Measurements from ENCODE around the gene FAM241B.

The FAM241B gene

GRCh38 chr10:69652857-69653199, 22.8 kb downstream of the FAM241B start:
- no peaks in the 10 kb centered on the region for H3K9me3 ChIP-seq (ENCODE audit: insufficient read depth, low read depth, low read length)
- no peak overlapping the region for H3K4me3 ChIP-seq (ENCODE audit: low read length)
- no peak overlapping the region for H3K9ac ChIP-seq (ENCODE audit: low read depth, low read length)
- no peaks in the 10 kb centered on the region for H3K36me3 ChIP-seq (ENCODE audit: insufficient read depth, low read depth, low read length)
- peaks cover 10% of the 10 kb centered on the region; the same call in 1 of the 2 replicates for H3K27me3 ChIP-seq (ENCODE audit: insufficient read depth, low read length)
- no peak overlapping the region for H3K27ac ChIP-seq (ENCODE audit: low read length)
- peaks cover 15% of the 10 kb centered on the region; the same call in 1 of the 2 replicates for H3K4me1 ChIP-seq (ENCODE audit: insufficient read depth, low read length)

DNA sequence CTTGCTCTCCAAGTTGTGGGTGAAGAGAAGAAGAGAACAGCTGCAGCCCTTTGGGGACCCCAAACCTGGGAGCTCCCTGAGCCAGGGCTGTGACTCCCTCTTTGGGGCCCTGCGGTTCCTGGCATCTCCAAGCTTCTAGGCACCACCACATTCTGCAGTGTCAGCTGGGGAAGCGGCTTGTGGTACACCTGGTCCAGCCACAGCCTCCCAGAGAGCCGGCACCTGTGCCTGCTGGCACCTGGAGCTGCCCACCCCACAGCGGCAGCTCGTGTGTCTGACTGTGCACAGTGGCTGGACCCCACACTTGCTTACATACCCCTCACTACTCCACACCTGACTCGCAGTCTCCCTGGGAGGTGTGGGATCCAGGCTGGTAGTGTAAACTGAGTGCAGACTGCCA, 23.5 kb downstream of the FAM241B start:
- H3K9ac ChIP-seq (ENCODE audit: low read depth, low read length) = no peak overlapping the region
- no peaks in the 10 kb centered on the region for H3K9me3 ChIP-seq (ENCODE audit: insufficient read depth, low read depth, low read length)
- H3K27me3 ChIP-seq (ENCODE audit: insufficient read depth, low read length) = peaks cover 10% of the 10 kb centered on the region; the same call in 1 of the 2 replicates
- no peaks in the 10 kb centered on the region for H3K36me3 ChIP-seq (ENCODE audit: insufficient read depth, low read depth, low read length)
- H3K4me1 ChIP-seq (ENCODE audit: insufficient read depth, low read length) = peaks cover 15% of the 10 kb centered on the region; the same call in 1 of the 2 replicates
- no peak overlapping the region for H3K27ac ChIP-seq (ENCODE audit: low read length)
- no peak overlapping the region for H3K4me3 ChIP-seq (ENCODE audit: low read length)

DNA sequence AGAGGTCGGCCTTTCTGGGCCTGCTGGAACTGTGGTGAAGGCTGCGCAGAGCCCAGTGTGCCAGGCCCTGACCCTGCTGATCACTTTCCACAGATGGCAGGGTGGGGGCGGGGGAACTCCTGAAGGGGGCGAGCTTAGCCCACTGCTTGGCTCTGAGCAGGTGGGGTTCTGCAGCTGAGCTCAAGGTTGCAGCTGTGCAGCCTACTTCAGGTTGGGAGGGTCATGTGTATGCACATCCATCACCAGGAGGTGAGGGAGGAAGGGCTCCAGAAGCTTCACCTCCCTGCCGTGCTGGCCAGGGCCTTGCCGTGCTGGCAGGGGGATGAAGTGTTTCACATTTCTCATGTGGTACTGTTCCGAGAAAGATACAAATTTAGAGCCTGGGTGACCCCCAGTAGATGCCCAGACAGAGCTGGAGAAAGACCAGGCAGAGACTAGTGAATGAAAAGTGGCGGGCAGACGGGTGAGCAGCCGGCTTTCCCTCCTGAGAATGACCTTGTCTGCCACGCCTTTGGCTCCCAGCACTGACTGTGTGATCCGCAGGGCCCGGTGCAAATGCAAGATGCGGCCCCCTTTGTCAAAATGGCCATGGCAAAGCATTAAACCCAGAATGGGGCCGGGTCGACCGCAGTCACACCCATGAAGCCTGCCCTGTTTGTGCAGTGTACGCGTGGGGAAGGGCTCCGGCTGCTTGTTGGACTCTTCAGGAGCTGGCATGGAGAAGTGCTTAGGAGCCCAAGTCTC, 25.2 kb downstream of the FAM241B start:
- no peaks in the 10 kb centered on the region for H3K36me3 ChIP-seq (ENCODE audit: insufficient read depth, low read depth, low read length)
- no peak overlapping the region for H3K4me3 ChIP-seq (ENCODE audit: low read length)
- peaks cover 10% of the 10 kb centered on the region; the same call in 1 of the 2 replicates for H3K27me3 ChIP-seq (ENCODE audit: insufficient read depth, low read length)
- no peaks in the 10 kb centered on the region for H3K9me3 ChIP-seq (ENCODE audit: insufficient read depth, low read depth, low read length)
- no peak overlapping the region for H3K9ac ChIP-seq (ENCODE audit: low read depth, low read length)
- H3K27ac ChIP-seq (ENCODE audit: low read length) = no peak overlapping the region
- peaks cover 15% of the 10 kb centered on the region; the same call in 1 of the 2 replicates for H3K4me1 ChIP-seq (ENCODE audit: insufficient read depth, low read length)

DNA sequence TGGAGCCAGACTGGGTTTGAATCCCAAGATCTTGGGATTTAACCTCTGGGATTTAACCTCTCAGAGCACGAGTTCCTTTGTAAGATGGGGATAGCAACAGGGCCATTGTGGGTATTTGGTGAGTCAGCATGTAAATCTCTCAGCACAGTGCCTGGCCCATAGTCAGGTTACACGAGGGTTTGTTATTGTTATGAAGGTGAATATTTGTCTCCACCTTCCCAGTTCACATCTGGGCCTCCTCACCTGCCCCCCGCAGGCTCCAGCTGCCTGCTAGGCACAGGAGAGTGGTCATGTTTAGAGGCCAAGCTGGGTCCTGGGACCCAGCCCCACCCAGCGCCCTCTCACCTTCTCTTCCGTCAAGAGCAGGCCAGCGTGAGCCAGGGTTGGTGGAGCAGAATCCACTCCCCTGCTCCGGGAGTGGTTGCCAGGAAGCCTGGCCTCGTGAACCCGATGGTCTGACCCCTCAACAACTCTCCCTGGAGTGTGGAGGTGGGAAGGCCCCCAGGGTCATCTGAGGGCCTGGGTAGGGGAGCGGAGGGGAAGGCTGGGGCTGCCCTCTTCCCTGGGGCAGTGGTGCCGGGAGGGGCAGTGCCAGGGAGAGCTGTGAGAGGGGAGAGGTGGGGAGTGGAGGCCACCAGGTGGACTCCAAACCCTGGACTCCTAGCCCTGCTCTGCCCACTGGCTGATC, 26.0 kb downstream of the FAM241B start:
- no peak overlapping the region for H3K27ac ChIP-seq (ENCODE audit: low read length)
- no peak overlapping the region for H3K4me3 ChIP-seq (ENCODE audit: low read length)
- H3K4me1 ChIP-seq (ENCODE audit: insufficient read depth, low read length) = peaks cover 15% of the 10 kb centered on the region; the same call in 1 of the 2 replicates
- no peak overlapping the region for H3K9ac ChIP-seq (ENCODE audit: low read depth, low read length)
- H3K9me3 ChIP-seq (ENCODE audit: insufficient read depth, low read depth, low read length) = no peaks in the 10 kb centered on the region
- H3K27me3 ChIP-seq (ENCODE audit: insufficient read depth, low read length) = peaks cover 10% of the 10 kb centered on the region; the same call in 1 of the 2 replicates
- H3K36me3 ChIP-seq (ENCODE audit: insufficient read depth, low read depth, low read length) = no peaks in the 10 kb centered on the region

DNA sequence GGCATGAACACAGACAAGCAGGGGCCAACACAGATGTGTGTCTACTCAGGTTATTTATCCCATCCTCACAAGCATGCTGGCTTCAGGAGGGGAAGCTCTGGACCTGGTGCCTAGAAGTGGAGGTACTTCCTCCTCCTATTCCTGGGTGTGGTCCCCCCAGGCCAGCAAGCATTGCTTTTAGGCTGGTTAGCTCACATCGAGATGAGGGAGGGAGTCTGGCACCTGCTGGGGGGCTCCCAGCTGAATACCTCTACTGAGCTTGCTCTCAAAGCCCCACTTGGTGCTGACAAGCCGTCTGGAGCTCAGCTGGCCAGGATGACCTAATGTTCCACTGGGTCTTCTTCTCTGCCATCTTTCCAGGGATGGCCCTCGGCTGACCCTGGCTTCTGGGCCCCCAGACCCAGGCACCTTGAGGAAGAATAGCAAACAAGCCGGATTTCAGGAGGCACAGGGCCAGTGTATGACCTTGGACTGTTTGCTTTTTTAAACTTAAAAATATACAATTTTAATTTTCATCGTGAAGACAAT, 26.8 kb downstream of the FAM241B start:
- H3K9ac ChIP-seq (ENCODE audit: low read depth, low read length) = no peak overlapping the region
- H3K9me3 ChIP-seq (ENCODE audit: insufficient read depth, low read depth, low read length) = no peaks in the 10 kb centered on the region
- H3K27me3 ChIP-seq (ENCODE audit: insufficient read depth, low read length) = peaks cover 10% of the 10 kb centered on the region; the same call in 1 of the 2 replicates
- no peak overlapping the region for H3K27ac ChIP-seq (ENCODE audit: low read length)
- H3K4me3 ChIP-seq (ENCODE audit: low read length) = no peak overlapping the region
- H3K36me3 ChIP-seq (ENCODE audit: insufficient read depth, low read depth, low read length) = no peaks in the 10 kb centered on the region
- peaks cover 15% of the 10 kb centered on the region; the same call in 1 of the 2 replicates for H3K4me1 ChIP-seq (ENCODE audit: insufficient read depth, low read length)

- H3K27ac ChIP-seq (ENCODE audit: low read length) = no peak overlapping the region
- H3K27me3 ChIP-seq (ENCODE audit: insufficient read depth, low read length) = peaks cover 10% of the 10 kb centered on the region; the same call in 1 of the 2 replicates
- peaks cover 15% of the 10 kb centered on the region; the same call in 1 of the 2 replicates for H3K4me1 ChIP-seq (ENCODE audit: insufficient read depth, low read length)
- no peak overlapping the region for H3K9ac ChIP-seq (ENCODE audit: low read depth, low read length)
- no peaks in the 10 kb centered on the region for H3K36me3 ChIP-seq (ENCODE audit: insufficient read depth, low read depth, low read length)
- no peak overlapping the region for H3K4me3 ChIP-seq (ENCODE audit: low read length)
- no peaks in the 10 kb centered on the region for H3K9me3 ChIP-seq (ENCODE audit: insufficient read depth, low read depth, low read length)
These were observed 27.4 kb downstream of the FAM241B start for GRCh38 chr10:69657430-69657829.

- Histone ChIP-seq H3K27me3 (ENCODE audit: insufficient read depth, low read length) (peaks cover 10% of the 10 kb centered on the region; the same call in 1 of the 2 replicates), H3K4me1 (ENCODE audit: insufficient read depth, low read length) (peaks cover 15% of the 10 kb centered on the region; the same call in 1 of the 2 replicates), H3K36me3 (ENCODE audit: insufficient read depth, low read depth, low read length) (no peaks in the 10 kb centered on the region), H3K27ac (ENCODE audit: low read length) (no peak overlapping the region), H3K9ac (ENCODE audit: low read depth, low read length) (no peak overlapping the region), H3K4me3 (ENCODE audit: low read length) (no peak overlapping the region), H3K9me3 (ENCODE audit: insufficient read depth, low read depth, low read length) (no peaks in the 10 kb centered on the region)
These were observed 27.8 kb downstream of the FAM241B start for GRCh38 chr10:69657866-69658265.

DNA sequence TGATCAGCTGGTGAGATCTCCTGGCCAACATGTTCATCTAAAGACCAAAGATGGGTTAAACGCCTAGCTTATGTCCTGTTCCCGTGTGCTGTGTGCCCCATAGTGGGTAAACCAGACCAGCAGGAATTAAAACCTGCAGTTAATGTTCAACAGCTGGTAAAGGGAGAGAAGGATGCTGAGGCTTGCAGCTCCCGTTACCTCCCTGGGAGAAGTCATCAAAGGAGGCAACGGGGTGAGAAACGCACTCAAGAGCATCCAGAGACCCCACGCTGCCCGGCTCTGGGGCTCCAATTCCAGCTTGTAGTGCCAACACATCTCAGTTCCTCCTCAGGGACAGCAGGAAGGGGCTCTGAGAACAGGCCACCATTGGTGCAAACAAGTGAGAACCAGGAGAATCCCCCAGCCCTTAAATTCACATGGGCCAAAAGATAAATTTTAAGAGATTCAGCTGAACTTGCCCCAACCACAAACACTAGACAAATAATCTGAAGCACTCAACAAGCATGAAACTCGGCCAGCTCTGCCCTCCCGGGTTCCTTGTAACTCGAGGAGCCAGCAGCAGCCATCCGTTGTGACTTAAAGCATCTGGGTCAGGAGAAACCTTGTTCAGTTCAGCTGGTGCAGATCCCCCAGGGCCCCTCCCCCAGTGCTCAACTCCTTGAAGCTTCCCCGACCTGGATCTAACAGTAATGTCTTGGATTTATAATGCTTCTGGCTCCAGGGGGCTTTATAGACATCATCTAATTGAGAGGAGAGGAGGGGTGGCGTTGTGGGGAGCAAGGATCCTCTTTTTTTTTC, 29.4 kb downstream of the FAM241B start:
- Histone ChIP-seq H3K4me3 (ENCODE audit: low read length) (no peak overlapping the region), H3K4me1 (ENCODE audit: insufficient read depth, low read length) (peaks cover 9% of the 10 kb centered on the region; the same call in 1 of the 2 replicates), H3K27me3 (ENCODE audit: insufficient read depth, low read length) (peaks cover 6% of the 10 kb centered on the region; the same call in 1 of the 2 replicates), H3K9ac (ENCODE audit: low read depth, low read length) (no peak overlapping the region), H3K27ac (ENCODE audit: low read length) (no peak overlapping the region), H3K36me3 (ENCODE audit: insufficient read depth, low read depth, low read length) (no peaks in the 10 kb centered on the region), H3K9me3 (ENCODE audit: insufficient read depth, low read depth, low read length) (no peaks in the 10 kb centered on the region)

GRCh38 chr10:69660296-69660695, 30.2 kb downstream of the FAM241B start:
- no peak overlapping the region for H3K9ac ChIP-seq (ENCODE audit: low read depth, low read length)
- H3K9me3 ChIP-seq (ENCODE audit: insufficient read depth, low read depth, low read length) = no peaks in the 10 kb centered on the region
- no peaks in the 10 kb centered on the region for H3K36me3 ChIP-seq (ENCODE audit: insufficient read depth, low read depth, low read length)
- peaks cover 5% of the 10 kb centered on the region; the same call in 1 of the 2 replicates for H3K27me3 ChIP-seq (ENCODE audit: insufficient read depth, low read length)
- H3K27ac ChIP-seq (ENCODE audit: low read length) = no peak overlapping the region
- peaks cover 7% of the 10 kb centered on the region; the same call in 1 of the 2 replicates for H3K4me1 ChIP-seq (ENCODE audit: insufficient read depth, low read length)
- H3K4me3 ChIP-seq (ENCODE audit: low read length) = no peak overlapping the region

GRCh38 chr10:69661414-69662172, 31.5 kb downstream of the FAM241B start:
- H3K4me3 ChIP-seq (ENCODE audit: low read length) = no peak overlapping the region
- peaks cover 2% of the 10 kb centered on the region; the same call in 1 of the 2 replicates for H3K4me1 ChIP-seq (ENCODE audit: insufficient read depth, low read length)
- no peak overlapping the region for H3K9ac ChIP-seq (ENCODE audit: low read depth, low read length)
- no peaks in the 10 kb centered on the region for H3K9me3 ChIP-seq (ENCODE audit: insufficient read depth, low read depth, low read length)
- H3K27ac ChIP-seq (ENCODE audit: low read length) = no peak overlapping the region
- H3K36me3 ChIP-seq (ENCODE audit: insufficient read depth, low read depth, low read length) = no peaks in the 10 kb centered on the region
- peaks cover 5% of the 10 kb centered on the region; the same call in 1 of the 2 replicates for H3K27me3 ChIP-seq (ENCODE audit: insufficient read depth, low read length)

All from iPS-20b (cell line).